Testis (tissue), 2 donors: ENCODE data around the gene TMEM244.

ENCODE experiments used
- POLR2A ChIP-seq: fragments of 450-650 bp; IDR thresholded peaks from one replicate; pipeline ENCODE4 v1.6.1; 2017; ENCODE audit warnings: antibody characterized with exemption, mild to moderate bottlenecking, moderate library complexity
- TF ChIP-seq, protein P1 (sequence below), 3 experiments: fragments of 450-650 bp in 2 of 3; fragments of 200-600 bp in 1 of 3; sonication (generic) in 1 of 3; IDR thresholded peaks; one replicate each; pipeline ENCODE4 v1.5.1; 2016 to 2019; ENCODE audit warnings: antibody characterized with exemption in 3 of 3, mild to moderate bottlenecking in 2 of 3, moderate library complexity in 1 of 3

DNA sequence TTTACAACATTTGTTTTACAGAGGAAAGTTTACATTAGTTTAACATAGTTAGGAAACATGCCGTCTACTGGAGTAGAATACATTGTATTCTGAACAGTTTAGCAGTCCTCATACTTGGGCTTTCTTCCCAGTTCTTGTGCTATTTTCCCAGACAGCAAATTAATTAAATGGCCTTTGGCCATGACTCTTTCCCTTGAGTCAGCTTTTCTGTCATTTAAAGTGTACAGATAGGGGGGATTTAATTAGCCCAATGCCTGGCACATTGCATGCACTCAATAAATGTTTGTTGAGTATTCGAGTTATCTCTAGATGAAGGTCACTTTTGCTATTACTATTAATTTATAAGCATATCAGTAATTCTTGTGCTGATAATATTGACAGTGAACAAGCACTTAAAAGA is 1.6 kb downstream of the TMEM244 start:
- TF ChIP-seq, protein P1, sequence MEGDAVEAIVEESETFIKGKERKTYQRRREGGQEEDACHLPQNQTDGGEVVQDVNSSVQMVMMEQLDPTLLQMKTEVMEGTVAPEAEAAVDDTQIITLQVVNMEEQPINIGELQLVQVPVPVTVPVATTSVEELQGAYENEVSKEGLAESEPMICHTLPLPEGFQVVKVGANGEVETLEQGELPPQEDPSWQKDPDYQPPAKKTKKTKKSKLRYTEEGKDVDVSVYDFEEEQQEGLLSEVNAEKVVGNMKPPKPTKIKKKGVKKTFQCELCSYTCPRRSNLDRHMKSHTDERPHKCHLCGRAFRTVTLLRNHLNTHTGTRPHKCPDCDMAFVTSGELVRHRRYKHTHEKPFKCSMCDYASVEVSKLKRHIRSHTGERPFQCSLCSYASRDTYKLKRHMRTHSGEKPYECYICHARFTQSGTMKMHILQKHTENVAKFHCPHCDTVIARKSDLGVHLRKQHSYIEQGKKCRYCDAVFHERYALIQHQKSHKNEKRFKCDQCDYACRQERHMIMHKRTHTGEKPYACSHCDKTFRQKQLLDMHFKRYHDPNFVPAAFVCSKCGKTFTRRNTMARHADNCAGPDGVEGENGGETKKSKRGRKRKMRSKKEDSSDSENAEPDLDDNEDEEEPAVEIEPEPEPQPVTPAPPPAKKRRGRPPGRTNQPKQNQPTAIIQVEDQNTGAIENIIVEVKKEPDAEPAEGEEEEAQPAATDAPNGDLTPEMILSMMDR (IDR thresholded peaks at IDR 0.05) = no peak
- TF ChIP-seq POLR2A = no peak
